UCSD-AML1 (cell line): ENCODE results near the gene UTS2.
A peak's percentile ranks its signal among the peaks of the same experiment; 100 is the strongest.

Source experiments
- DNase-seq: peaks from one replicate; lab custom pipeline; 2025; ENCODE audit not compliant: unreplicated experiment; lab: John Stamatoyannopoulos, UW

The UTS2 gene

GRCh38 chr1:7813677-7814373 lies 39.0 kb downstream of the UTS2 start:
- DNase-seq, result no peak

GRCh38 chr1:7811476-7811875 lies 41.4 kb downstream of the UTS2 start:
- DNase-seq, result no peak

- peak; percentile 46 for DNase-seq
Observed at GRCh38 chr1:7810395-7810794, 42.5 kb downstream of the UTS2 start.

GRCh38 chr1:7809742-7810141 lies 43.1 kb downstream of the UTS2 start:
- no peak for DNase-seq

GRCh38 chr1:7808253-7808844 lies 44.5 kb downstream of the UTS2 start:
- DNase-seq, result no peak

GRCh38 chr1:7805460-7805859 lies 47.4 kb downstream of the UTS2 start:
- no peak for DNase-seq
